ENCODE results near the gene SLC12A7. TPM values are rescaled to one million over a fixed set of nuclear protein-coding genes. Genes with fewer than 3 reads are reported as not detected.

SLC12A7 gene
- total RNA-seq, 1 experiment from 2014 or later: 6.3 TPM

DNA sequence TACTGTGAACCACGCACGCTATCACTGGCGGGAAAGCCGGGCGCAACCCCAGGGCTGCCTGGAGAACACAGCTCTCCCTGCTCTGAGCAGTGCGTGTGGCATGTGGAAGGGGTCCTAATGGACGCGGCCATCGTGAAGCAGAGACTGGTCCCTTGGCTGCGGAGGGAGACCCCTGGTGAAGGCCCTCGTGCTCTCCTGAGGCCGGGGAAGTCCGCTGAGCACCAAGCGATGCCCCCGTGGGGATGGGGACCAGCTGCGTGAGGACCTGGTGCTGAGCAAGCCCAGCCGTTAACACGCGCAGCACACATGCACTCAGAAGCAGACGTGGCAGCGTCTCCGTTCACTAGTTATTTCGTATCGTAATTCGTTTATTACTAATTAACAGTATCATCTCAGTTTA is 24.4 kb downstream of the SLC12A7 start:
- H3K4me1 Mint-ChIP-seq (ENCODE audit: insufficient read depth, unreplicated experiment): no peaks in the 10 kb centered on the region
- H3K9me3 Mint-ChIP-seq (ENCODE audit: unreplicated experiment): no peaks in the 10 kb centered on the region
- POLR2A ChIA-PET: no interaction called here
- no TSS peak for BruUV-seq (replicated peaks)
- H3K36me3 Mint-ChIP-seq (ENCODE audit: insufficient read depth, unreplicated experiment): peaks cover 5% of the 10 kb centered on the region
- TF ChIP-seq, protein P1, sequence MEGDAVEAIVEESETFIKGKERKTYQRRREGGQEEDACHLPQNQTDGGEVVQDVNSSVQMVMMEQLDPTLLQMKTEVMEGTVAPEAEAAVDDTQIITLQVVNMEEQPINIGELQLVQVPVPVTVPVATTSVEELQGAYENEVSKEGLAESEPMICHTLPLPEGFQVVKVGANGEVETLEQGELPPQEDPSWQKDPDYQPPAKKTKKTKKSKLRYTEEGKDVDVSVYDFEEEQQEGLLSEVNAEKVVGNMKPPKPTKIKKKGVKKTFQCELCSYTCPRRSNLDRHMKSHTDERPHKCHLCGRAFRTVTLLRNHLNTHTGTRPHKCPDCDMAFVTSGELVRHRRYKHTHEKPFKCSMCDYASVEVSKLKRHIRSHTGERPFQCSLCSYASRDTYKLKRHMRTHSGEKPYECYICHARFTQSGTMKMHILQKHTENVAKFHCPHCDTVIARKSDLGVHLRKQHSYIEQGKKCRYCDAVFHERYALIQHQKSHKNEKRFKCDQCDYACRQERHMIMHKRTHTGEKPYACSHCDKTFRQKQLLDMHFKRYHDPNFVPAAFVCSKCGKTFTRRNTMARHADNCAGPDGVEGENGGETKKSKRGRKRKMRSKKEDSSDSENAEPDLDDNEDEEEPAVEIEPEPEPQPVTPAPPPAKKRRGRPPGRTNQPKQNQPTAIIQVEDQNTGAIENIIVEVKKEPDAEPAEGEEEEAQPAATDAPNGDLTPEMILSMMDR (IDR thresholded peaks at IDR 0.05; ENCODE audit: unreplicated experiment): no peak
- intact Hi-C loops (cut with micrococcal nuclease): no loop called here
- no peak overlapping the region for H3K4me3 Mint-ChIP-seq (ENCODE audit: unreplicated experiment)
- no peak overlapping the region for H3K27ac Mint-ChIP-seq (ENCODE audit: low read depth, unreplicated experiment)
- DNase-seq (ENCODE audit: unreplicated experiment): no peak
- CTCF ChIA-PET: no interaction called here
- no peaks in the 10 kb centered on the region for H3K27me3 Mint-ChIP-seq (ENCODE audit: insufficient read depth, unreplicated experiment)

DNA sequence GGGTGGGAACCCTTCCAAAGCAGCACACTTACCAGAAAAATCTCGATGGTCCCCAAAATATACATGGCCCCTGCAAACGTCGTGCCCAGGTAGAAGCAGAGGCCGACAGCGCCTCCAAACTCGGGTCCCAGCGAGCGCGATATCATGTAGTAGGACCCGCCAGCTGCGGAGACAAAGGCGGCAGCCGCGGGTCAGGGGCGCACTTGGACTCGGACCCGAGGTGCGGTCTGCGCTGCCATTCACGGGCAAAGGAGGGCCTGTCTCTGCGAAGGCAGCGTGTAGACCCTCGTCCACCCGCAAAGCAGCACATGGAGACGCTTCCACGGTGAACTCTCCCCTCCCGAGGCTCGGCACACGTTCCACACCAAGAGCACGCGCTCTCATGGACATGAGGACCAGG is 25.0 kb downstream of the SLC12A7 start:
- CTCF ChIA-PET: interaction anchor here (0.6 kb wide), 1 partner anchor 530 kb away, joined by 4 read pairs; no protein-coding TSS in a partner anchor
- TF ChIP-seq, protein P1 (IDR thresholded peaks at IDR 0.05; ENCODE audit: unreplicated experiment): no peak
- Mint-ChIP-seq H3K4me3 (ENCODE audit: unreplicated experiment) (no peak overlapping the region), H3K9me3 (ENCODE audit: unreplicated experiment) (no peaks in the 10 kb centered on the region), H3K27me3 (ENCODE audit: insufficient read depth, unreplicated experiment) (no peaks in the 10 kb centered on the region), H3K27ac (ENCODE audit: low read depth, unreplicated experiment) (no peak overlapping the region), H3K36me3 (ENCODE audit: insufficient read depth, unreplicated experiment) (peaks cover 5% of the 10 kb centered on the region), H3K4me1 (ENCODE audit: insufficient read depth, unreplicated experiment) (no peaks in the 10 kb centered on the region)
- POLR2A ChIA-PET: no interaction called here
- intact Hi-C loops (cut with micrococcal nuclease): no loop called here
- no TSS peak for BruUV-seq (replicated peaks)
- DNase-seq (ENCODE audit: unreplicated experiment): no peak

DNA sequence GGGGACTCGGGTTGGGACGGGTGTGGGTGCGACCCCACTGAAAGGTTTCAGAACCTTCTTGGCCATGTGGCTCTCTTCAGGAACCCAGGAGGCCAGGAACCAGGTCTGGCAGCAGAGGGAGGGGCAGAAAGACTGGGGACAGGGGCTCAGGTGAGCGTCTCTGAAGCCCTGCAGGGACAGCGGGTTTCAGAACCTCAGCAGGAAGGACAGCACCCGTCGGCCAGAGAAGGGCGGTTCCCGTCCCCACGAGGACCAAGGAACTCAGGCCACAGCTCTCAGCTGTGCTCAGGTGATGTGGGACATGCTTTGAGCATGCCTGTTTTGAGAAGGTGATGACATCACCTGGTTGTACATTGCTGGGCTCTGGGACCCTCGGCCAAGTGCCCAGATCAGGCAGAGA is 25.7 kb downstream of the SLC12A7 start:
- Mint-ChIP-seq H3K27me3 (ENCODE audit: insufficient read depth, unreplicated experiment) (no peaks in the 10 kb centered on the region), H3K36me3 (ENCODE audit: insufficient read depth, unreplicated experiment) (peaks cover 5% of the 10 kb centered on the region), H3K27ac (ENCODE audit: low read depth, unreplicated experiment) (no peak overlapping the region), H3K4me1 (ENCODE audit: insufficient read depth, unreplicated experiment) (no peaks in the 10 kb centered on the region), H3K4me3 (ENCODE audit: unreplicated experiment) (no peak overlapping the region), H3K9me3 (ENCODE audit: unreplicated experiment) (no peaks in the 10 kb centered on the region)
- DNase-seq (ENCODE audit: unreplicated experiment): no peak
- intact Hi-C loops (cut with micrococcal nuclease): no loop called here
- TF ChIP-seq, protein P1 (IDR thresholded peaks at IDR 0.05; ENCODE audit: unreplicated experiment): no peak
- ChIA-PET CTCF (interaction anchor here (0.6 kb wide), 1 partner anchor 531 kb away, joined by 4 read pairs; no protein-coding TSS in a partner anchor), POLR2A (no interaction called here)
- BruUV-seq (replicated peaks): no TSS peak

DNA sequence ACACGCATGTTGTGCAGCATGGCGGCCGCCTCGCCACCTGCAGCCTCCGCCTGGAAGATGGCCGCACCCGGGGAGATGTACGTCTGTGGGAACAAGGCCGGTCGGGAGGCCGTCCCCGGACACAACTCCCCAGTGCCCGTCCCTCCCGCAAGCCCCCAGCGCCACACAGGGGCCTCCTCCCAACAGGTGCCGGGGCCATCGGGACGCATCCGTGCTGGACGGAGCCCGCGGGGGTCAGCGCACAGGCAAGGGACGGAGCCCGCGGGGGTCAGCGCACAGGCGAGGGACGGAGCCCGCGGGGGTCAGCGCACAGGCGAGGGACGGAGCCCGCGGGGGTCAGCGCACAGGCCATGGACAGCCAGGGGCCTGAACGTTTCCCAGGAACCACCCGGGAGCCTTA is 26.5 kb downstream of the SLC12A7 start:
- intact Hi-C loops (cut with micrococcal nuclease): no loop called here
- no TSS peak for BruUV-seq (replicated peaks)
- CTCF ChIA-PET: no interaction called here
- Mint-ChIP-seq H3K27me3 (ENCODE audit: insufficient read depth, unreplicated experiment) (no peaks in the 10 kb centered on the region), H3K4me3 (ENCODE audit: unreplicated experiment) (no peak overlapping the region), H3K4me1 (ENCODE audit: insufficient read depth, unreplicated experiment) (no peaks in the 10 kb centered on the region), H3K9me3 (ENCODE audit: unreplicated experiment) (no peaks in the 10 kb centered on the region), H3K27ac (ENCODE audit: low read depth, unreplicated experiment) (no peak overlapping the region), H3K36me3 (ENCODE audit: insufficient read depth, unreplicated experiment) (peaks cover 5% of the 10 kb centered on the region)
- POLR2A ChIA-PET: no interaction called here
- TF ChIP-seq, protein P1 (IDR thresholded peaks at IDR 0.05; ENCODE audit: unreplicated experiment): no peak
- no peak for DNase-seq (ENCODE audit: unreplicated experiment)

Data from MCF 10A (cell line).